OCI-LY1 (cell line): ENCODE data around the gene STPG4.

Experiments used
- CTCF ChIP-seq: fragments of 200-600 bp; sonication (generic), shearing (Covaris generic); IDR thresholded peaks from 2 replicates; pipeline ENCODE4 v1.5.1; 2017; ENCODE audit warnings: mild to moderate bottlenecking, antibody characterized with exemption, low read length, moderate library complexity, mixed read lengths
- EZH2 ChIP-seq: fragments of 200-600 bp; sonication (generic), shearing (Covaris generic); IDR thresholded peaks from 2 replicates; pipeline ENCODE4 v1.8.0; 2017; ENCODE audit warnings: borderline replicate concordance, mixed run types, mild to moderate bottlenecking, antibody characterized with exemption, low read length, moderate library complexity, mixed read lengths

- TF ChIP-seq CTCF (no peak), EZH2 (no peak)
These were observed 43.9 kb upstream of the STPG4 start for GRCh38 chr2:47198985-47199451.
